CD4-positive, alpha-beta T cell treated with Interleukin-6 for 4 hours (primary cell): ENCODE results near the gene MYL3.
A peak's percentile ranks its signal among the peaks of the same experiment; 100 is the strongest.

Source experiments
- DNase-seq: peaks from one replicate; pipeline ENCODE4 v3.0.0-alpha.2; 2020; ENCODE audit warnings: mixed read lengths

MYL3 gene

GRCh38 chr3:46899151-46900006, 36.1 kb upstream of the MYL3 start:
- DNase-seq, result no peak

GRCh38 chr3:46898321-46899150, 35.3 kb upstream of the MYL3 start:
- DNase-seq, result no peak

- no peak for DNase-seq
Measured at GRCh38 chr3:46897829-46898320, 34.6 kb upstream of the MYL3 start.

- DNase-seq, result no peak
Measured at GRCh38 chr3:46897031-46897430, 33.8 kb upstream of the MYL3 start.

- DNase-seq, result no peak
Measured at GRCh38 chr3:46896386-46896785, 33.1 kb upstream of the MYL3 start.

- no peak for DNase-seq
Measured at GRCh38 chr3:46895761-46896160, 32.5 kb upstream of the MYL3 start.

GRCh38 chr3:46895204-46895660, 32.0 kb upstream of the MYL3 start:
- DNase-seq, result peak; percentile 84

GRCh38 chr3:46894256-46894655, 31.0 kb upstream of the MYL3 start:
- DNase-seq, result no peak

GRCh38 chr3:46893763-46894162, 30.5 kb upstream of the MYL3 start:
- no peak for DNase-seq

GRCh38 chr3:46893146-46893748, 30.0 kb upstream of the MYL3 start:
- DNase-seq, result no peak

GRCh38 chr3:46892285-46893145, 29.3 kb upstream of the MYL3 start:
- no peak for DNase-seq

GRCh38 chr3:46891132-46891531, 27.9 kb upstream of the MYL3 start:
- DNase-seq, result no peak

GRCh38 chr3:46890132-46890531, 26.9 kb upstream of the MYL3 start:
- DNase-seq, result no peak

GRCh38 chr3:46889381-46890110, 26.3 kb upstream of the MYL3 start:
- DNase-seq, result no peak

- no peak for DNase-seq
Measured at GRCh38 chr3:46888705-46889104, 25.5 kb upstream of the MYL3 start.

- DNase-seq, result no peak
Measured at GRCh38 chr3:46887980-46888494, 24.8 kb upstream of the MYL3 start.

GRCh38 chr3:46885612-46886011, 22.4 kb upstream of the MYL3 start:
- DNase-seq, result no peak

- no peak for DNase-seq
Measured at GRCh38 chr3:46884929-46885328, 21.7 kb upstream of the MYL3 start.

GRCh38 chr3:46884427-46884826, 21.2 kb upstream of the MYL3 start:
- no peak for DNase-seq

GRCh38 chr3:46883830-46884185, 20.6 kb upstream of the MYL3 start:
- no peak for DNase-seq

- DNase-seq, result peak; percentile 20
Measured at GRCh38 chr3:46883054-46883829, 20.0 kb upstream of the MYL3 start.
